ENCODE data around the gene ARID5B. TPM values are rescaled to one million over a fixed set of nuclear protein-coding genes. Genes with fewer than 3 reads are reported as not detected.

ARID5B gene
- total RNA-seq, 1 experiment from 2014 or later: 2.3 TPM

GRCh38 chr10:61892961-61893360, 8.5 kb upstream of the ARID5B start:
- Mint-ChIP-seq H3K36me3 (no peaks in the 10 kb centered on the region), H3K4me1 (peaks cover 10% of the 10 kb centered on the region), H3K27me3 (ENCODE audit: low read depth) (peaks cover 14% of the 10 kb centered on the region), H3K27ac (no peak overlapping the region), H3K4me3 (no peak overlapping the region), H3K9me3 (no peaks in the 10 kb centered on the region; the same call in 1 of the 2 replicates)
- ChIA-PET CTCF (no interaction called here), POLR2A (no interaction called here)
- no peak for TF ChIP-seq ZNF671 (CRISPR knock-in tag; IDR thresholded peaks at IDR 0.05)
- no peak for TF ChIP-seq HMGXB4 (CRISPR knock-in tag; IDR thresholded peaks at IDR 0.05)
- TF ChIP-seq RELA (CRISPR knock-in tag; IDR thresholded peaks at IDR 0.05; ENCODE audit: borderline replicate concordance): no peak
- no peak for TF ChIP-seq ZNF281 (CRISPR knock-in tag; IDR thresholded peaks at IDR 0.05)
- no peak for TF ChIP-seq CBFB (CRISPR knock-in tag; IDR thresholded peaks at IDR 0.05; ENCODE audit: low read depth)
- TF ChIP-seq ZNF416 (CRISPR knock-in tag; IDR thresholded peaks at IDR 0.05): no peak
- no peak for TF ChIP-seq STAT6 (CRISPR knock-in tag; conservative IDR thresholded peaks at IDR 0.05; ENCODE audit: low read depth)
- no peak for TF ChIP-seq PREB (CRISPR knock-in tag; IDR thresholded peaks at IDR 0.05; ENCODE audit: borderline replicate concordance)
- no peak for TF ChIP-seq JAZF1 (CRISPR knock-in tag; IDR thresholded peaks at IDR 0.05)
- no peak for TF ChIP-seq ETV6 (CRISPR knock-in tag; IDR thresholded peaks at IDR 0.05)
- no peak for TF ChIP-seq ZNF425 (CRISPR knock-in tag; conservative IDR thresholded peaks at IDR 0.05)
- no peak for TF ChIP-seq ZNF396 (CRISPR knock-in tag; IDR thresholded peaks at IDR 0.05; ENCODE audit: borderline replicate concordance)
- TF ChIP-seq ZBTB43 (CRISPR knock-in tag; IDR thresholded peaks at IDR 0.05): no peak
- TF ChIP-seq ERG (CRISPR knock-in tag; IDR thresholded peaks at IDR 0.05): no peak
- no peak for TF ChIP-seq ATF1 (CRISPR knock-in tag; IDR thresholded peaks at IDR 0.05)
- no peak for TF ChIP-seq ZNF121 (CRISPR knock-in tag; IDR thresholded peaks at IDR 0.05)
- TF ChIP-seq KAT7 (CRISPR knock-in tag; IDR thresholded peaks at IDR 0.05; ENCODE audit: borderline replicate concordance): no peak
- TF ChIP-seq AFF4 (CRISPR knock-in tag; IDR thresholded peaks at IDR 0.05; ENCODE audit: borderline replicate concordance): no peak
- ATAC-seq (no peak), DNase-seq (ENCODE audit: low spot score) (no peak)

Measured in WTC11 (cell line).